GM04503 (cell line): ENCODE results near the gene ZNF554.
A peak's percentile ranks its signal among the peaks of the same experiment; 100 is the strongest.

ENCODE experiments used
- DNase-seq: peaks from one replicate; pipeline ENCODE4 v3.0.0-alpha.2; 2012; ENCODE audit warnings: low read depth

The ZNF554 gene

GRCh38 chr19:2827840-2828489 lies 8.3 kb downstream of the ZNF554 start:
- DNase-seq = no peak

- DNase-seq = no peak
These were observed 14.7 kb downstream of the ZNF554 start for GRCh38 chr19:2834294-2834871.

- DNase-seq = no peak
These were observed 17.8 kb downstream of the ZNF554 start for GRCh38 chr19:2837430-2837829.

- peak; percentile 95 for DNase-seq
These were observed 21.4 kb downstream of the ZNF554 start, which contains the start of gene ZNF555 for GRCh38 chr19:2840794-2841791. TSS of gene ZNF555 (plus strand) at chr19:2841475. CDS start at chr19:2841573, 98 bp downstream.

- no peak for DNase-seq
These were observed 22.3 kb downstream of the ZNF554 start for GRCh38 chr19:2841855-2842574.

GRCh38 chr19:2845107-2845506 lies 25.4 kb downstream of the ZNF554 start:
- no peak for DNase-seq

- DNase-seq = no peak
These were observed 26.7 kb downstream of the ZNF554 start for GRCh38 chr19:2846180-2846894.

- DNase-seq = no peak
These were observed 27.8 kb downstream of the ZNF554 start for GRCh38 chr19:2847507-2847906.

GRCh38 chr19:2848616-2849015 lies 28.9 kb downstream of the ZNF554 start:
- DNase-seq = peak; percentile 37

- no peak for DNase-seq
These were observed 30.7 kb downstream of the ZNF554 start for GRCh38 chr19:2850256-2850925.

GRCh38 chr19:2852598-2852997 lies 32.9 kb downstream of the ZNF554 start:
- no peak for DNase-seq

GRCh38 chr19:2853015-2853606 lies 33.4 kb downstream of the ZNF554 start:
- DNase-seq = no peak

GRCh38 chr19:2854849-2855248 lies 35.2 kb downstream of the ZNF554 start:
- no peak for DNase-seq

GRCh38 chr19:2856457-2857050 lies 36.9 kb downstream of the ZNF554 start:
- no peak for DNase-seq

- DNase-seq = no peak
These were observed 39.2 kb downstream of the ZNF554 start for GRCh38 chr19:2858864-2859263.

- no peak for DNase-seq
These were observed 44.1 kb downstream of the ZNF554 start for GRCh38 chr19:2863816-2864215.

- DNase-seq = no peak
These were observed 45.8 kb downstream of the ZNF554 start for GRCh38 chr19:2865334-2866100.

- DNase-seq = no peak
These were observed 46.9 kb downstream of the ZNF554 start for GRCh38 chr19:2866495-2867024.
